Stimulated activated memory B cell treated with anti-CD40 and anti-IgM and Interleukin-4, amounts not matched to agents 10 μg/mL and 1 μg/mL and 100 μg/mL, for 72 hours (primary cell): ENCODE results near the gene PPIL3.

Experiments used
- ATAC-seq: fragments of 150-1000 bp; cut with Tn5 transposase; 2 replicates; pipeline ENCODE4 v1.10.0; 2021
- H3K27ac Mint-ChIP-seq: one replicate; pipeline ENCODE4 v1.8.0; 2022; ENCODE audit warnings: mild to moderate bottlenecking, mixed read lengths
- H3K27me3 Mint-ChIP-seq: one replicate; pipeline ENCODE4 v1.8.0; 2022; ENCODE audit warnings: mixed read lengths
- H3K36me3 Mint-ChIP-seq: one replicate; pipeline ENCODE4 v1.8.0; 2022; ENCODE audit warnings: mixed read lengths
- H3K4me1 Mint-ChIP-seq: one replicate; pipeline ENCODE4 v1.8.0; 2022; ENCODE audit warnings: mixed read lengths
- H3K4me3 Mint-ChIP-seq: one replicate; pipeline ENCODE4 v1.8.0; 2022; ENCODE audit warnings: mild to moderate bottlenecking, moderate library complexity, mixed read lengths
- H3K9me3 Mint-ChIP-seq: one replicate; pipeline ENCODE4 v1.8.0; 2022; ENCODE audit warnings: mixed read lengths

PPIL3 gene

DNA sequence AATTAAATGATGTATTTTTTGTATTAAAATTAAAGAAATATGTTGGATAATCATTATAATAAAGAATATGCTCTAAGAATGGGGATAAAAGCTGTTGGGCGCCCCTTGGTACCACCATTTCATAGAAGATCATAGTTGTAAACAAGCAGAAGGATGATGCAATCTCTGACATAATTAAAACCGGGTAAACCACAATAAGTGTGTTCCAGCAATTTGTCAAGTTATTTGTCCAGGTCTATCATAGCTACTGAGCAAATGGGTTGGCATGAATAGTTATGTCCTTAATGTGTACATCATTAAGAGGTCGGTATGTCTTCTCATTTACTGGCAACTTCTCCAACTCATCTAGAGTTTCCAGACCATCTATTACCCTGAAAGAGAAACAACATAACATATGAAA lies 17.7 kb downstream of the PPIL3 start:
- no peak for ATAC-seq
- H3K36me3 Mint-ChIP-seq = peaks cover 21% of the 10 kb centered on the region
- no peaks in the 10 kb centered on the region for H3K4me1 Mint-ChIP-seq
- no peaks in the 10 kb centered on the region for H3K9me3 Mint-ChIP-seq
- H3K27me3 Mint-ChIP-seq = no peaks in the 10 kb centered on the region
- no peak overlapping the region for H3K4me3 Mint-ChIP-seq
- no peak overlapping the region for H3K27ac Mint-ChIP-seq

GRCh38 chr2:200869014-200869413 lies 19.9 kb downstream of the PPIL3 start:
- H3K9me3 Mint-ChIP-seq = no peaks in the 10 kb centered on the region
- peak overlapping the region; percentile 40 for H3K27ac Mint-ChIP-seq
- peaks cover 8% of the 10 kb centered on the region for H3K36me3 Mint-ChIP-seq
- no peak overlapping the region for H3K4me3 Mint-ChIP-seq
- ATAC-seq = no peak
- no peaks in the 10 kb centered on the region for H3K27me3 Mint-ChIP-seq
- H3K4me1 Mint-ChIP-seq = no peaks in the 10 kb centered on the region

GRCh38 chr2:200864176-200865034 lies 24.5 kb downstream of the PPIL3 start, which contains the start of gene CLK1:
TSS of gene CLK1 (minus strand) at chr2:200864658. CDS start at chr2:200861862, 2,796 bp downstream.
- no peaks in the 10 kb centered on the region for H3K27me3 Mint-ChIP-seq
- peak within 1 kb of the TSS; percentile 88 for H3K4me3 Mint-ChIP-seq
- H3K27ac Mint-ChIP-seq = peak within 1 kb of the TSS; percentile 99
- H3K9me3 Mint-ChIP-seq = no peaks in the 10 kb centered on the region
- H3K4me1 Mint-ChIP-seq = peaks cover 28% of the 10 kb centered on the region
- peak; percentile 96 for ATAC-seq
- H3K36me3 Mint-ChIP-seq = peaks cover 43% of the 10 kb centered on the region

DNA sequence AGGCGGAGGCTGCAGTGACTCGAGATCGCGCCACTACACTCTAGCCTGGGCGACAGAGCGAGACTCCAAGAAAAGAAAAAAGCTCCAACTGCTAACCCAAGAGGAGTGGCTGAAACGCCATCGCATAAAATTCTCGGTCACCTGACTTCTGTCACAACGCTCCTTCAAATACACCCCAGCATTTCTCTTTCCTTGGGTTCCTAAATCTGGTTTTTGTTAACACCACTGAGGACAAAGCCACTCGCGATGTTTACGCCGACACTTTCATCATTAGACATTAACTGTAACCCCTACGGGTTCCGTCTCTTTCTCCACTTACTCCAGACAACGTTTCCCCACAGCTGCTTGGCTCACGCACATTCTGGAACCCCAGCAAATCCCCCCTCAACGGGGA lies 25.1 kb downstream of the PPIL3 start:
- peak; percentile 24 for ATAC-seq
- Mint-ChIP-seq H3K27ac (peak overlapping the region; percentile 99), H3K36me3 (peaks cover 48% of the 10 kb centered on the region), H3K4me3 (peak overlapping the region; percentile 88), H3K9me3 (no peaks in the 10 kb centered on the region), H3K4me1 (peaks cover 34% of the 10 kb centered on the region), H3K27me3 (no peaks in the 10 kb centered on the region)

- Mint-ChIP-seq H3K4me1 (peaks cover 46% of the 10 kb centered on the region), H3K27me3 (no peaks in the 10 kb centered on the region), H3K27ac (peak overlapping the region; percentile 99), H3K9me3 (no peaks in the 10 kb centered on the region), H3K36me3 (peaks cover 60% of the 10 kb centered on the region), H3K4me3 (peak overlapping the region; percentile 88)
- ATAC-seq = no peak
Measured at GRCh38 chr2:200862532-200863000, 26.3 kb downstream of the PPIL3 start.

- ATAC-seq = no peak
- H3K4me3 Mint-ChIP-seq = peak overlapping the region; percentile 88
- peaks cover 69% of the 10 kb centered on the region for H3K36me3 Mint-ChIP-seq
- H3K9me3 Mint-ChIP-seq = no peaks in the 10 kb centered on the region
- H3K4me1 Mint-ChIP-seq = peaks cover 53% of the 10 kb centered on the region
- no peaks in the 10 kb centered on the region for H3K27me3 Mint-ChIP-seq
- H3K27ac Mint-ChIP-seq = peak overlapping the region; percentile 99
Measured at GRCh38 chr2:200861617-200862155, 27.2 kb downstream of the PPIL3 start.

GRCh38 chr2:200860092-200860795 lies 28.6 kb downstream of the PPIL3 start:
- Mint-ChIP-seq H3K27ac (no peak overlapping the region), H3K27me3 (no peaks in the 10 kb centered on the region), H3K9me3 (no peaks in the 10 kb centered on the region), H3K4me1 (peaks cover 53% of the 10 kb centered on the region), H3K4me3 (peak overlapping the region; percentile 69), H3K36me3 (peaks cover 74% of the 10 kb centered on the region)
- ATAC-seq = no peak

DNA sequence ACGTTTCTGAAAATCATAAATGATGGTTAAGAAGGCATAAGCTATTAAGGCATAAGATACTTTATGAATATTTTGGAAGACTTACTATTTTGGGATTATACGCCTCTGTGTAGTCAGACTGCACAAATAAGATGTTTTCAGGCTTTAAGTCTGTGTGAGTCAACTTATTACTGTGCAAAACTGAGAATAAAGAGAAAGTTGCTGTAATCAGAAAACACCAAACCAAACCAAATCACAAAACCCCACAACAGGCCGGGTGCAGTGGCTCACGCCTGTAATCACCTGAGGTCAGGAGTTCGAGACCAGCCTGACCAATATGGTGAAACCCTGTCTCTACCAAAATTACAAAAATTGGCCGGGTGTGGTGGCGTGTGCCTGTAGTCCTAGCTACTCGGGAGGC lies 32.1 kb downstream of the PPIL3 start:
- ATAC-seq = no peak
- no peak overlapping the region for H3K4me3 Mint-ChIP-seq
- H3K27ac Mint-ChIP-seq = no peak overlapping the region
- H3K4me1 Mint-ChIP-seq = peaks cover 44% of the 10 kb centered on the region
- H3K9me3 Mint-ChIP-seq = no peaks in the 10 kb centered on the region
- no peaks in the 10 kb centered on the region for H3K27me3 Mint-ChIP-seq
- peaks cover 66% of the 10 kb centered on the region for H3K36me3 Mint-ChIP-seq

DNA sequence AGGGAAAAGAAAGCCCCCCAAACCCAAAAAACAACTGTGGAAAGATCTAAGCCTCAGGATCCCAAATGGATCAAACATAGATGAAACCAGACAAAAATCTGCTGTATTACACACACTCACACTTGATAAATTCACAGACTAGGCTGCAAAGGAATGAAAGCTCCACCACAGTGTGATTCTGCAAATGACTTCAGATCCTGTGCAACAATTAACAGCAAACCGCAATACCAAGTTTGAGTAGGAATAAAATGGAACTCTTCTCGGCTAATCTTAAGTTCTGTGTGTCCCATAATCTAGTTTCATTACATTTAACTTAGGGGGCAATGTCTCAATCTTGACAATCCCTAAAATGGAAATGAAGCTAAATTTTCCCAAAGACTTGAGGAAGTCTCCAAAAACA lies 36.3 kb downstream of the PPIL3 start:
- H3K27ac Mint-ChIP-seq = no peak overlapping the region
- no peak for ATAC-seq
- H3K4me3 Mint-ChIP-seq = no peak overlapping the region
- H3K27me3 Mint-ChIP-seq = no peaks in the 10 kb centered on the region
- H3K9me3 Mint-ChIP-seq = no peaks in the 10 kb centered on the region
- peaks cover 7% of the 10 kb centered on the region for H3K4me1 Mint-ChIP-seq
- peaks cover 47% of the 10 kb centered on the region for H3K36me3 Mint-ChIP-seq

- H3K36me3 Mint-ChIP-seq = peaks cover 37% of the 10 kb centered on the region
- H3K4me1 Mint-ChIP-seq = no peaks in the 10 kb centered on the region
- no peak overlapping the region for H3K4me3 Mint-ChIP-seq
- no peak for ATAC-seq
- H3K27me3 Mint-ChIP-seq = no peaks in the 10 kb centered on the region
- no peak overlapping the region for H3K27ac Mint-ChIP-seq
- no peaks in the 10 kb centered on the region for H3K9me3 Mint-ChIP-seq
Measured at GRCh38 chr2:200851398-200852248, 37.3 kb downstream of the PPIL3 start.

- Mint-ChIP-seq H3K4me3 (no peak overlapping the region), H3K9me3 (no peaks in the 10 kb centered on the region), H3K27me3 (no peaks in the 10 kb centered on the region), H3K4me1 (no peaks in the 10 kb centered on the region), H3K27ac (no peak overlapping the region), H3K36me3 (peaks cover 33% of the 10 kb centered on the region)
- no peak for ATAC-seq
Measured at GRCh38 chr2:200850512-200851256, 38.2 kb downstream of the PPIL3 start.

DNA sequence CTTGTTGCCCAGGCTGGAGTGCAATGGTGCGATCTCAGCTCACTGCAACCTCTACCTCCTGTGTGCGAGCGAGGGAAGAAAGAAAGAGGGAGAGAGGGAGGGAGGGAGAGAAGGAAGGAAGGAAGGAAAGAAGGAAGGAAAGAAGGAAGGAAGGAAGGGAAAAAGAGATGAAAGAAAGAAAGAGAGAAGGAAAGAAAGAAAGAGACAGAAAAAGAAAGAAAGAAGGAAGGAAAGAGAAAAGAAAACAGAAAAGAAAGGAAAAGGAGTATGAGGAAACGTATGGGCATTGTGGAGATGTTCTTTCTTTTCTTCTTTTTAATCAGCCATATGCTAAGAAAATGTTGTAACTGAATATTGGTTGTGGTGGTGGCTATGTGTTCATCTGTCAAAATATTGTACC lies 40.9 kb downstream of the PPIL3 start:
- Mint-ChIP-seq H3K9me3 (no peaks in the 10 kb centered on the region), H3K27ac (no peak overlapping the region), H3K36me3 (peaks cover 28% of the 10 kb centered on the region), H3K27me3 (no peaks in the 10 kb centered on the region), H3K4me3 (no peak overlapping the region), H3K4me1 (no peaks in the 10 kb centered on the region)
- ATAC-seq = no peak

GRCh38 chr2:200847269-200847668 lies 41.6 kb downstream of the PPIL3 start:
- H3K27me3 Mint-ChIP-seq = no peaks in the 10 kb centered on the region
- H3K36me3 Mint-ChIP-seq = peaks cover 22% of the 10 kb centered on the region
- no peak overlapping the region for H3K27ac Mint-ChIP-seq
- no peak overlapping the region for H3K4me3 Mint-ChIP-seq
- H3K9me3 Mint-ChIP-seq = no peaks in the 10 kb centered on the region
- no peak for ATAC-seq
- no peaks in the 10 kb centered on the region for H3K4me1 Mint-ChIP-seq

- H3K9me3 Mint-ChIP-seq = no peaks in the 10 kb centered on the region
- no peak for ATAC-seq
- H3K4me3 Mint-ChIP-seq = no peak overlapping the region
- no peak overlapping the region for H3K27ac Mint-ChIP-seq
- peaks cover 7% of the 10 kb centered on the region for H3K36me3 Mint-ChIP-seq
- H3K27me3 Mint-ChIP-seq = no peaks in the 10 kb centered on the region
- no peaks in the 10 kb centered on the region for H3K4me1 Mint-ChIP-seq
Measured at GRCh38 chr2:200845669-200846325, 43.1 kb downstream of the PPIL3 start.
